Myocyte (in vitro differentiated cells): ENCODE measurements around the gene ANKS1A. TPM values are rescaled to one million over a fixed set of nuclear protein-coding genes. Genes with fewer than 3 reads are reported as not detected.
"Not testable (repeated sequence)": the region's sequence is repeated elsewhere in the genome, so short reads cannot be mapped to it uniquely, and the experiment has no call there.

ENCODE experiments used
- DNase-seq: peaks from one replicate; pipeline ENCODE4 v3.0.0-alpha.2; 2012; ENCODE audit warnings: low read depth
- total RNA-seq: library from RNA; depleted of rRNA; stranded (reverse); fragments of >200 nt; gene quantifications from 2 replicates; pipeline ENCODE4 v1.2.3, GENCODE V29; 2014

ANKS1A gene
- total RNA-seq, 1 donor from 2014 or later = 70.6 TPM

GRCh38 chr6:34992376-34992775 lies 103.3 kb downstream of the ANKS1A start:
- DNase-seq = no peak

GRCh38 chr6:34993213-34993612 lies 104.2 kb downstream of the ANKS1A start:
- DNase-seq = peak; percentile 80

GRCh38 chr6:34994693-34995092 lies 105.6 kb downstream of the ANKS1A start:
- DNase-seq = no peak

GRCh38 chr6:34998417-34998816 lies 109.4 kb downstream of the ANKS1A start:
- not testable (repeated sequence) for DNase-seq

- DNase-seq = peak; percentile 41
These were observed 110.1 kb downstream of the ANKS1A start for GRCh38 chr6:34999153-34999552.

- not testable (repeated sequence) for DNase-seq
These were observed 110.9 kb downstream of the ANKS1A start for GRCh38 chr6:34999962-35000361.

- not testable (repeated sequence) for DNase-seq
These were observed 112.3 kb downstream of the ANKS1A start for GRCh38 chr6:35001349-35001748.

GRCh38 chr6:35003886-35004530 lies 115.0 kb downstream of the ANKS1A start:
- DNase-seq = peak; percentile 46

- DNase-seq = no peak
These were observed 118.0 kb downstream of the ANKS1A start for GRCh38 chr6:35007016-35007415.

GRCh38 chr6:35008858-35009257 lies 119.8 kb downstream of the ANKS1A start:
- no peak for DNase-seq

- DNase-seq = peak; percentile 85
These were observed 122.3 kb downstream of the ANKS1A start for GRCh38 chr6:35011096-35012041.

- no peak for DNase-seq
These were observed 124.6 kb downstream of the ANKS1A start for GRCh38 chr6:35013701-35014100.

- peak; percentile 95 for DNase-seq
These were observed 125.3 kb downstream of the ANKS1A start for GRCh38 chr6:35014341-35014740.

- DNase-seq = peak; percentile 69
These were observed 125.7 kb downstream of the ANKS1A start for GRCh38 chr6:35014786-35015185.

GRCh38 chr6:35015476-35015875 lies 126.4 kb downstream of the ANKS1A start:
- no peak for DNase-seq

- DNase-seq = peak; percentile 47
These were observed 126.9 kb downstream of the ANKS1A start for GRCh38 chr6:35015996-35016395.

GRCh38 chr6:35016502-35017321 lies 127.7 kb downstream of the ANKS1A start:
- DNase-seq = peak; percentile 85

GRCh38 chr6:35017411-35018181 lies 128.5 kb downstream of the ANKS1A start:
- peak; percentile 75 for DNase-seq

GRCh38 chr6:35018182-35018519 lies 129.1 kb downstream of the ANKS1A start:
- no peak for DNase-seq

- DNase-seq = peak; percentile 54
These were observed 129.7 kb downstream of the ANKS1A start for GRCh38 chr6:35018746-35019145.

GRCh38 chr6:35019171-35019570 lies 130.1 kb downstream of the ANKS1A start:
- no peak for DNase-seq
